ENCODE results near the gene MRPS18A.
"Not testable (repeated sequence)": the region's sequence is repeated elsewhere in the genome, so short reads cannot be mapped to it uniquely, and the experiment has no call there.

The MRPS18A gene

GRCh38 chr6:43657221-43657802 lies 30.3 kb downstream of the MRPS18A start:
- TF ChIP-seq, protein P1, sequence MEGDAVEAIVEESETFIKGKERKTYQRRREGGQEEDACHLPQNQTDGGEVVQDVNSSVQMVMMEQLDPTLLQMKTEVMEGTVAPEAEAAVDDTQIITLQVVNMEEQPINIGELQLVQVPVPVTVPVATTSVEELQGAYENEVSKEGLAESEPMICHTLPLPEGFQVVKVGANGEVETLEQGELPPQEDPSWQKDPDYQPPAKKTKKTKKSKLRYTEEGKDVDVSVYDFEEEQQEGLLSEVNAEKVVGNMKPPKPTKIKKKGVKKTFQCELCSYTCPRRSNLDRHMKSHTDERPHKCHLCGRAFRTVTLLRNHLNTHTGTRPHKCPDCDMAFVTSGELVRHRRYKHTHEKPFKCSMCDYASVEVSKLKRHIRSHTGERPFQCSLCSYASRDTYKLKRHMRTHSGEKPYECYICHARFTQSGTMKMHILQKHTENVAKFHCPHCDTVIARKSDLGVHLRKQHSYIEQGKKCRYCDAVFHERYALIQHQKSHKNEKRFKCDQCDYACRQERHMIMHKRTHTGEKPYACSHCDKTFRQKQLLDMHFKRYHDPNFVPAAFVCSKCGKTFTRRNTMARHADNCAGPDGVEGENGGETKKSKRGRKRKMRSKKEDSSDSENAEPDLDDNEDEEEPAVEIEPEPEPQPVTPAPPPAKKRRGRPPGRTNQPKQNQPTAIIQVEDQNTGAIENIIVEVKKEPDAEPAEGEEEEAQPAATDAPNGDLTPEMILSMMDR (IDR thresholded peaks at IDR 0.05; ENCODE audit: control insufficient read depth, extremely low read depth, insufficient read depth): no peak
- no peak for DNase-seq (ENCODE audit: low read depth)
- no peak overlapping the region for H3K4me3 ChIP-seq (ENCODE audit: low read depth, low read length)

GRCh38 chr6:43652822-43653221 lies 34.8 kb downstream of the MRPS18A start:
- DNase-seq (ENCODE audit: low read depth); H3K4me3 ChIP-seq (ENCODE audit: low read depth, low read length): not testable (repeated sequence)

GRCh38 chr6:43648248-43648647 lies 39.3 kb downstream of the MRPS18A start:
- no peak for DNase-seq (ENCODE audit: low read depth)
- H3K4me3 ChIP-seq (ENCODE audit: low read depth, low read length): no peak overlapping the region
- TF ChIP-seq, protein P1 (IDR thresholded peaks at IDR 0.05; ENCODE audit: control insufficient read depth, extremely low read depth, insufficient read depth): no peak

DNA sequence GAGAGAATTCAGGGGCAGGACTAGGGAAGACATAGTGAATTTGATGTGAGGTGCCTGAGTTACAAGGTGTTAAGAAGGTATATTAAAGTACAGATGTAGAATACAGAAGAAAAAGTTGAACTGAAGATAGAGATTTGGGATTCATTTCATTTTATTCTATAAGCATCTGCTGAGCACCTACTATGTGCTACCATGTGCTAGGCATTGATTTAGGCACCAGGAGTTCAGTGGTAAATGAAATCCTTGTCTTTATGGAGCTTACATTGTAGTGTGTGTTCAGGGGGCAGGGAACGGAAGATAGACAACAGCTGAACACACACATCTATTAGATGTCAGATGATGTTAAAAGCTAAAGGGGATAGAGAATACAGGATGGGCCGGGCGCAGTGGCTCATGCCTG lies 40.0 kb downstream of the MRPS18A start:
- DNase-seq (ENCODE audit: low read depth): no peak
- H3K4me3 ChIP-seq (ENCODE audit: low read depth, low read length): no peak overlapping the region
- TF ChIP-seq, protein P1 (IDR thresholded peaks at IDR 0.05; ENCODE audit: control insufficient read depth, extremely low read depth, insufficient read depth): no peak

GRCh38 chr6:43645613-43645964 lies 42.0 kb downstream of the MRPS18A start:
- TF ChIP-seq, protein P1 (IDR thresholded peaks at IDR 0.05; ENCODE audit: control insufficient read depth, extremely low read depth, insufficient read depth): no peak
- no peak for DNase-seq (ENCODE audit: low read depth)
- no peak overlapping the region for H3K4me3 ChIP-seq (ENCODE audit: low read depth, low read length)

- TF ChIP-seq, protein P1 (IDR thresholded peaks at IDR 0.05; ENCODE audit: control insufficient read depth, extremely low read depth, insufficient read depth): no peak
- H3K4me3 ChIP-seq (ENCODE audit: low read depth, low read length): no peak within 1 kb of the TSS
- no peak for DNase-seq (ENCODE audit: low read depth)
Observed at GRCh38 chr6:43644940-43645612, 42.5 kb downstream of the MRPS18A start, which contains the start of gene RSPH9. TSS of gene RSPH9 (plus strand) at chr6:43645036. CDS start at chr6:43645099, 63 bp downstream.

DNA sequence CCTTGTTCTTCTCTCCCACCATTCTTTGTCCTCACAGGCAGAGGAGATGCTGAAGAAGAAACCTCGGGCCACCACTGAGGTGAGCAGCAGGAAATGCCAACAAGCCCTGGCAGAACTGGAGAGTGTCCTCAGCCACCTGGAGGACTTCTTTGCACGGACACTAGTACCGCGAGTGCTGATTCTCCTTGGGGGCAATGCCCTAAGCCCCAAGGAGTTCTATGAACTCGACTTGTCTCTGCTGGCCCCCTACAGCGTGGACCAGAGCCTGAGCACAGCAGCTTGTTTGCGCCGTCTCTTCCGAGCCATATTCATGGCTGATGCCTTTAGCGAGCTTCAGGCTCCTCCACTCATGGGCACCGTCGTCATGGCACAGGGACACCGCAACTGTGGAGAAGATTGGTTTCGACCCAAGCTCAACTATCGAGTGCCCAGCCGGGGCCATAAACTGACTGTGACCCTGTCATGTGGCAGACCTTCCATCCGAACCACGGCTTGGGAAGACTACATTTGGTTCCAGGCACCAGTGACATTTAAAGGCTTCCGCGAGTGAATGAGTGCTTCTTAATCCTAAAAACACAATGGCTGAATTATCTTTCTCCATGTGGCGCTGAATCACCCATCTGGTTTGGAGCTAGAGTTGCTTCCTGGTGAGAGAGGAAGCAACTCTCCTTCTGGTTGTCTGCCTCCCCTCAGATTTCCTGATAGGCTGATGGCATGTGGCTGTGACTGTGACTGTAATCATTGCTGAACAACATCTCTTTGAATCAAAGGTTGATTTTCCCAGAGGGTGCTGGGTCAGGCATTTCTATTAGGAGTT lies 47.4 kb downstream of the MRPS18A start:
- no peak overlapping the region for H3K4me3 ChIP-seq (ENCODE audit: low read depth, low read length)
- no peak for DNase-seq (ENCODE audit: low read depth)
- TF ChIP-seq, protein P1 (IDR thresholded peaks at IDR 0.05; ENCODE audit: control insufficient read depth, extremely low read depth, insufficient read depth): no peak
